Measurements from ENCODE around the gene PTGES3L.
"Not testable (repeated sequence)": the region's sequence is repeated elsewhere in the genome, so short reads cannot be mapped to it uniquely, and the experiment has no call there.

Gene PTGES3L

GRCh38 chr17:42919522-42920077 is 60.3 kb downstream of the PTGES3L start:
- H3K36me3 ChIP-seq (ENCODE audit: control insufficient read depth, insufficient read depth, low read length); H3K4me3 ChIP-seq (ENCODE audit: low read length); H3K27me3 ChIP-seq (ENCODE audit: control insufficient read depth, insufficient read depth, low read length); H3K9ac ChIP-seq (ENCODE audit: low read length); H3K4me1 ChIP-seq (ENCODE audit: control insufficient read depth, insufficient read depth, low read length); H3K27ac ChIP-seq (ENCODE audit: low read depth, low read length): not testable (repeated sequence)

- H3K4me1 ChIP-seq (ENCODE audit: control insufficient read depth, insufficient read depth, low read length): peaks cover 5% of the 10 kb centered on the region
- no peaks in the 10 kb centered on the region for H3K36me3 ChIP-seq (ENCODE audit: control insufficient read depth, insufficient read depth, low read length)
- H3K27ac ChIP-seq (ENCODE audit: low read depth, low read length): no peak overlapping the region
- no peak overlapping the region for H3K9ac ChIP-seq (ENCODE audit: low read length)
- H3K4me3 ChIP-seq (ENCODE audit: low read length): no peak overlapping the region
- H3K27me3 ChIP-seq (ENCODE audit: control insufficient read depth, insufficient read depth, low read length): no peaks in the 10 kb centered on the region
Observed at GRCh38 chr17:42918902-42919521, 60.9 kb downstream of the PTGES3L start.

Data from rectal smooth muscle tissue (tissue), 1 donor.